Keratinocyte (primary cell): ENCODE measurements around the gene KLRC3.

Experiments used
- EZH2 ChIP-seq: IDR thresholded peaks from one replicate; pipeline ENCODE4 v1.6.1; 2012; ENCODE audit warnings: inconsistent platforms, mild to moderate bottlenecking, low read length, moderate library complexity
- TF ChIP-seq, protein P1 (sequence below), 3 experiments: IDR thresholded peaks in 1 of 3; conservative IDR thresholded peaks in 1 of 3; optimal IDR thresholded peaks in 1 of 3; 2 replicates in 2 of 3; 3 replicates in 1 of 3; pipeline versions ENCODE3 to v1.5.1; 2011; ENCODE audit warnings: low read length in 3 of 3, mild to moderate bottlenecking in 3 of 3, moderate library complexity in 2 of 3, control low read depth in 1 of 3, inconsistent platforms in 1 of 3; ENCODE audit not compliant: insufficient read depth in 2 of 3; ENCODE audit errors: extremely low read depth in 1 of 3

GRCh38 chr12:10454531-10454930, 34.1 kb upstream of the KLRC3 start:
- TF ChIP-seq, protein P1, sequence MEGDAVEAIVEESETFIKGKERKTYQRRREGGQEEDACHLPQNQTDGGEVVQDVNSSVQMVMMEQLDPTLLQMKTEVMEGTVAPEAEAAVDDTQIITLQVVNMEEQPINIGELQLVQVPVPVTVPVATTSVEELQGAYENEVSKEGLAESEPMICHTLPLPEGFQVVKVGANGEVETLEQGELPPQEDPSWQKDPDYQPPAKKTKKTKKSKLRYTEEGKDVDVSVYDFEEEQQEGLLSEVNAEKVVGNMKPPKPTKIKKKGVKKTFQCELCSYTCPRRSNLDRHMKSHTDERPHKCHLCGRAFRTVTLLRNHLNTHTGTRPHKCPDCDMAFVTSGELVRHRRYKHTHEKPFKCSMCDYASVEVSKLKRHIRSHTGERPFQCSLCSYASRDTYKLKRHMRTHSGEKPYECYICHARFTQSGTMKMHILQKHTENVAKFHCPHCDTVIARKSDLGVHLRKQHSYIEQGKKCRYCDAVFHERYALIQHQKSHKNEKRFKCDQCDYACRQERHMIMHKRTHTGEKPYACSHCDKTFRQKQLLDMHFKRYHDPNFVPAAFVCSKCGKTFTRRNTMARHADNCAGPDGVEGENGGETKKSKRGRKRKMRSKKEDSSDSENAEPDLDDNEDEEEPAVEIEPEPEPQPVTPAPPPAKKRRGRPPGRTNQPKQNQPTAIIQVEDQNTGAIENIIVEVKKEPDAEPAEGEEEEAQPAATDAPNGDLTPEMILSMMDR (optimal IDR thresholded peaks at IDR 0.05 in 1 of 3, IDR thresholded peaks at IDR 0.05 in 1 of 3, conservative IDR thresholded peaks at IDR 0.05 in 1 of 3; ENCODE audit: extremely low read depth in 1 of 3, insufficient read depth in 2 of 3, low read length in 3 of 3): no peak
- no peak for TF ChIP-seq EZH2
